ENCODE measurements around the gene STON1. TPM values are rescaled to one million over a fixed set of nuclear protein-coding genes. Genes with fewer than 3 reads are reported as not detected.

STON1 gene
- total RNA-seq, 6 experiments from 2014 or later: 1.1 to 4.3 (median 1.6) TPM

DNA sequence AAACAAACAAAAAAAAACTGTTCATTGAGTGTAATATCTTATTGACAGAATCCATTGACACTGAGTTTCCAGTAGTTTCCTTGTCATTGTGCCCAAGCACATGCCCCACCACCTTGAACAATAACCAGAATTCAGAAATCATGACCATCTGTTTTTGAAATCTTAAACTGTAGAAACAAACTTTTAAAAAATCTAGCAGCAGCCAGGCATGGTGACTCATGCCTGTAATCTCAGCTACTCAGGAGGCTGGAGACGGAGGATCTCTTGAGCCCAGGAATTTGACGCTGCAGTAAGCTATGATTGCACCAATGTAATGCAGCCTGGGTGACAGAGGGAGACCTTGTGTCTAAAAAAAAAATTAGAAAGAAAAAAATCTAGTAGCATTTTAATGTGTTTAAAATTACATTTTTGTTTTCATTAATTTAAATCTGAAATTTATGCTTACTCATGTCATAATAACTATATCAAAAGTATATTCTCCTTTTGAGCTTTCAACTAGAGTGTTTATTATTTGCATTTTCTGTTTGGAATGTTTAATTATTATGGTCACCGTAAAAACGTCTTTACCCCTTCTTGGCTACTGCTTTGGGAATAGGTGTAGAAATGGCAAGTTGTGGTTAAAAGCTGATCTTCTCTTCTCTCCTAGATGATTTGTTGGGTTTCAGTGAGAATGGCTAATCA is 25.2 kb upstream of the STON1 start:
- no peak overlapping the region for H3K27ac ChIP-seq
- H3K4me1 ChIP-seq: peaks cover 0 to 16% (median 0%) of the 10 kb centered on the region in 4 donors
- ATAC-seq (no peak), DNase-seq (no peak)
- WGBS (ENCODE audit: insufficient coverage, low coverage, low lambda C conversion rate, missing lambda C conversion rate): 90% methylated on average over 4 of the region's 4 CpGs
- no peaks in the 10 kb centered on the region for H3K27me3 ChIP-seq
- H3K36me3 ChIP-seq: peaks cover 0 to 12% (median 1%) of the 10 kb centered on the region in 4 donors
- H3K9me3 ChIP-seq: no peaks in the 10 kb centered on the region
- intact Hi-C loops (cut with DNase I): no loop called here
- TF ChIP-seq, protein P1, sequence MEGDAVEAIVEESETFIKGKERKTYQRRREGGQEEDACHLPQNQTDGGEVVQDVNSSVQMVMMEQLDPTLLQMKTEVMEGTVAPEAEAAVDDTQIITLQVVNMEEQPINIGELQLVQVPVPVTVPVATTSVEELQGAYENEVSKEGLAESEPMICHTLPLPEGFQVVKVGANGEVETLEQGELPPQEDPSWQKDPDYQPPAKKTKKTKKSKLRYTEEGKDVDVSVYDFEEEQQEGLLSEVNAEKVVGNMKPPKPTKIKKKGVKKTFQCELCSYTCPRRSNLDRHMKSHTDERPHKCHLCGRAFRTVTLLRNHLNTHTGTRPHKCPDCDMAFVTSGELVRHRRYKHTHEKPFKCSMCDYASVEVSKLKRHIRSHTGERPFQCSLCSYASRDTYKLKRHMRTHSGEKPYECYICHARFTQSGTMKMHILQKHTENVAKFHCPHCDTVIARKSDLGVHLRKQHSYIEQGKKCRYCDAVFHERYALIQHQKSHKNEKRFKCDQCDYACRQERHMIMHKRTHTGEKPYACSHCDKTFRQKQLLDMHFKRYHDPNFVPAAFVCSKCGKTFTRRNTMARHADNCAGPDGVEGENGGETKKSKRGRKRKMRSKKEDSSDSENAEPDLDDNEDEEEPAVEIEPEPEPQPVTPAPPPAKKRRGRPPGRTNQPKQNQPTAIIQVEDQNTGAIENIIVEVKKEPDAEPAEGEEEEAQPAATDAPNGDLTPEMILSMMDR (IDR thresholded peaks at IDR 0.05): no peak
- no peak for TF ChIP-seq POLR2A (IDR thresholded peaks at IDR 0.05)
- no peak overlapping the region for H3K4me3 ChIP-seq

DNA sequence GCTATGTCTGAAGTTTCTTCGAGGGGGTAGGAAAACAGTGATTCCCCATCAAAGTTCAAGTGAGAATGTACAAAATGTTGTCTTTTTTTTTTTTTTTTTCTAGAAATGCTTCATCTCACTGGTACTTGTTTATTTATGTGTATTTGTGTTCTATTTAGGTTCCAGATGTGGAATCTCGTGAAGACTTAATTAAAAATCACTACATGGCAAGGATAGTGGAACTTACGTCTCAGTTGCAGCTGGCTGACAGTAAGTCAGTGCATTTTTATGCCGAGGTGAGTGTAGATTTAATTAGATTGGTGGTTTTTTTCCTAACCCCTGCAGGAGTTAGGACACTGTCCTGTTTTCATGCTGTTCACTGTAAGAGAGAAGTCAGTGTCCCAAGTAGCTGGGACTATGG is 22.8 kb upstream of the STON1 start:
- ATAC-seq (no peak), DNase-seq (no peak)
- TF ChIP-seq POLR2A (IDR thresholded peaks at IDR 0.05): no peak
- TF ChIP-seq, protein P1 (IDR thresholded peaks at IDR 0.05): no peak
- intact Hi-C loops (cut with DNase I): no loop called here
- peaks cover 0 to 16% (median 0%) of the 10 kb centered on the region in 4 donors for H3K4me1 ChIP-seq
- 76% methylated on average over 4 of the region's 4 CpGs for WGBS (ENCODE audit: insufficient coverage, low coverage, low lambda C conversion rate, missing lambda C conversion rate)
- no peaks in the 10 kb centered on the region for H3K9me3 ChIP-seq
- H3K4me3 ChIP-seq: no peak overlapping the region
- H3K27me3 ChIP-seq: no peaks in the 10 kb centered on the region
- H3K36me3 ChIP-seq: peaks cover 0 to 30% (median 7%) of the 10 kb centered on the region in 4 donors
- no peak overlapping the region for H3K27ac ChIP-seq

DNA sequence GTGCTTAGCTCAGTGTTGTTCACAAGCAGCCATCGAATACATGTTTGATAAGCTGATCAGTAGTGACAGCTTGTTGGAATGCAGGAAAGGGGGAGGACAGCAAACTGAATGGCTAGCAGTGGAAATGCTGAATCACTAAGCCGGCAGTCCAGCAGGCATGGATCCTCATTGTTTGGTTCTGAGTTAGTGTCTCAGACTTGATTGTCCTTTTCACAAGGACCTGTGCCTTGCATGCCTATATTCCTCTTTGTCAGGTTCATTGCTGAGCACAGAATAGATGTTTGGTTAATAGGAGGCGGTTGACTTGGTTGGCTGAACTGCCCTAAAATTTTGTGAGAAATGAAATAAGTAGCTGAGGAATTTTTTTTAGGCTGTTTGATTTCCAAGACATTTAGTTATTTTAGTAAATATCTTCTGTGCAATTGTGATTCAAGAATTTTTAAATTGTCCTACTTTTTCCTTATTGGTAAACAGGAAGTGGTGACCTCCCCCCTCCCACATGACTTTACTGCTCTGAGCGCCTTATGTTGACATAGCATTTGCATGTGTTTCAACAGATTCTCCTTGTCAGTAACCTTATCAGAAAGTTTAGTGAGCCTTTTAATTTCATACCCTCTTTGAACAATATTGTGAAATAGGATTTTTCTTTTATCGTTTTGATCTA is 21.4 kb upstream of the STON1 start:
- Histone ChIP-seq H3K4me1 (peaks cover 0 to 16% (median 0%) of the 10 kb centered on the region in 4 donors), H3K27ac (peak overlapping the region; percentile 33 to 70 (median 33)), H3K9me3 (no peaks in the 10 kb centered on the region), H3K27me3 (no peaks in the 10 kb centered on the region), H3K36me3 (peaks cover 0 to 24% (median 7%) of the 10 kb centered on the region in 4 donors), H3K4me3 (no peak overlapping the region)
- 30% methylated on average over 5 of the region's 5 CpGs for WGBS (ENCODE audit: insufficient coverage, low coverage, low lambda C conversion rate, missing lambda C conversion rate)
- DNase-seq (no peak), ATAC-seq (peak; percentile 78 to 90 (median 88))
- TF ChIP-seq, protein P1 (IDR thresholded peaks at IDR 0.05): no peak
- TF ChIP-seq POLR2A (IDR thresholded peaks at IDR 0.05): no peak
- intact Hi-C loops (cut with DNase I): no loop called here

DNA sequence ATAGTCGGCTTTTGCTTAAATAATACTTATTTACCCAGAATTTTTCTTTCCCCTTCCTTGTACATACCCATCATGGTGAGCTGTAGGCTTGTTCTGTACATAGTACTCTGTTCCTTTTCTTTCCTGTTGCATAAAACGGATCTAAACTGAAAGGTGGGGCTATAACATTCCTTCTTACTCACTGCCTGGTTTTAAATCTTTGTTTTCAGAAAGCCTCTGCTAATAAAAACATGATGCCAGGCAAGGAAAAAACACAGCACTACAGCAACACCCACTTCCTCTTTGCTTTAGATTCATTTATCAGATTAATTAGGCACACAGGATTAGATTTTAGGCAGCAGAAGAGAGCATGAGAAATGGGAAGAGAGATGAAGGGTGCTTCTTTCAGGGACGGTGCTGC is 19.6 kb upstream of the STON1 start:
- DNase-seq (no peak), ATAC-seq (no peak)
- H3K27ac ChIP-seq: no peak overlapping the region
- TF ChIP-seq, protein P1 (IDR thresholded peaks at IDR 0.05): no peak
- TF ChIP-seq POLR2A (IDR thresholded peaks at IDR 0.05): no peak
- no peaks in the 10 kb centered on the region for H3K27me3 ChIP-seq
- H3K9me3 ChIP-seq: no peaks in the 10 kb centered on the region
- H3K36me3 ChIP-seq: peaks cover 0 to 38% (median 7%) of the 10 kb centered on the region in 4 donors
- intact Hi-C loops (cut with DNase I): no loop called here
- H3K4me3 ChIP-seq: no peak overlapping the region
- WGBS (ENCODE audit: insufficient coverage, low coverage, low lambda C conversion rate, missing lambda C conversion rate): 82% methylated on average over 3 of the region's 3 CpGs
- H3K4me1 ChIP-seq: peaks cover 0 to 16% (median 0%) of the 10 kb centered on the region in 4 donors

Measured in right lobe of liver (tissue), 6 donors.